22Rv1 (cell line): ENCODE results near the gene ASH1L.
A peak's percentile ranks its signal among the peaks of the same experiment; 100 is the strongest.

Experiments used
- H3K27ac ChIP-seq: fragments of 450-650 bp; 2 replicates; pipeline ENCODE4 v1.5.1; 2017
- CTCF ChIP-seq: fragments of 450-650 bp; IDR thresholded peaks from 2 replicates; pipeline ENCODE4 v1.5.1; 2017; ENCODE audit warnings: mild to moderate bottlenecking
- ZFX ChIP-seq: fragments of 450-650 bp; IDR thresholded peaks from 2 replicates; pipeline ENCODE4 v1.6.1; 2017; ENCODE audit warnings: antibody characterized with exemption, borderline replicate concordance

The ASH1L gene

DNA sequence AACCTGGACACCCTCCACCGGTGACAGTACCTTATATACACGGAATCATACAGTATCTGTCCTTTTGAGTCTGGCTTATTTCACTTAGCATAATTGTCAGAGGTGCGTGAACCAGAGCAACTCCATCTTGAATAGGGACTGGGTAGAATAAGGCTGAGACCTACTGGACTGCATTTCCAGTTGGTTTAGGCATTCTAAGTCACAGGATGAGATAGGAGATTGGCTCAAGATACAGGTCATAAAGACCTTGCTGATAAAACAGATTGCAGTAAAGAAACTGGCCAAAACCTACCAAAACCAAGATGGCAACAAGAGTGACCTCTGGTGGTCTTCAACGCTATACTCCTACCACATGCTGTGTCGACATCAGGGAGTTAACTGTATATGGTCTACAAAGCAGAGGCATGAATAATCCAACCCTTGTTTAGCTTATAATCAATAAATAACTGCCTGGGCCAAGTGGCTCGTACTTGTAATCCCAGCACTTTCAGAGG, 255.3 kb downstream of the ASH1L start:
- TF ChIP-seq ZFX (no peak), CTCF (peak; percentile 50)
- peak overlapping the region; percentile 99 for H3K27ac ChIP-seq

DNA sequence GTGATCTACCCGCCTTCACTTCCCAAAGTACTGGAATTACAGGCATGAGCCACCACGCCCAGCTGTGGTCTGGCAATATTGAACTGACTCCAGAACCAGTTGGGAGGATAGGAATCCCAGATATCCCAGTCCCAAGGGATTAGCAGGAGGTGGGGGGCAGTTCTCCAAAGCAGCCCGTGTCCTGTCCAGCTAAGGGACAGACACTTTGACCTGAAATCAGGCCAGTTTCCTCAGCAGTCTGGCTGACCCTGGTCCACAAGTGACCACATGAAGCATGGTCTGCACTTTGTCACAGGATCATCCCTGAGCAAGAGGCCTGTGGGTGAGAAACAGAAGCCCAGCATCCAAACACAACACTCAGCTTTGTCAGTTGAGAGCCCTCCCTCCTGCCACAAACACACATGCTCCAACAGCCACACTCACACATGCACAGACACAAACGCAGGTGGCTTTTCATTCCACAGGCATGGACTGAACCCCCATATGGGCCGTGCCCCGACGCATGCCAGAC, 256.7 kb downstream of the ASH1L start:
- TF ChIP-seq ZFX: no peak
- no peak for TF ChIP-seq CTCF
- peak overlapping the region; percentile 55 for H3K27ac ChIP-seq

DNA sequence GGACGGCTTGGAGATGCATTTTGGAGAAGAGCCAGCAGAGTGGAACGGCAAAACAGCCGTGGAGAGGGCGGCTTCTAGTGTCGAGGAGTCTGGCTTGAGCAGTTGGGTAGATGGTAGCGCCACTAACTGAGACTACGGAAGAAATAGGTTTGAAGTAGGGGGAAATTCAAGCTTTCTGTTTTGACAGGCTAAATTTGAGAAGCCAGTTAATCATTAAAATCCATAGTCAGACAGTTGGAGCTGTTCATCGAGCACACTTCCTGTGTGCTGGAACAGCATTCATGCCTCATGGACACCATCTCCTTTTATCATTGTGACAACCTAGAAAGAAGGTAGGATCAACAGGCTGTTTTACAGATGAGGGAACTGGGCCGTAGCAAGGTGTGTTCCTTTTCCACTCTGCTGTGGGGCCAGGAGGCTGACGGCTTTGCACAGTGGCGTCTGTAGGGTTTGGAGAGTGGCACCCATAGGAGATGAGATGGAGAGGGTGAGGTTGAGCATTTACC, 258.0 kb downstream of the ASH1L start:
- H3K27ac ChIP-seq: peak overlapping the region; percentile 55
- TF ChIP-seq ZFX (no peak), CTCF (no peak)

- TF ChIP-seq CTCF: no peak
- TF ChIP-seq ZFX: no peak
- H3K27ac ChIP-seq: no peak within 1 kb of the TSS
These were observed 261.2 kb downstream of the ASH1L start, which contains the start of gene PKLR for GRCh38 chr1:155301342-155301841. PKLR (minus strand) TSS chr1:155301438; CDS start chr1:155301395, 43 bp downstream.

DNA sequence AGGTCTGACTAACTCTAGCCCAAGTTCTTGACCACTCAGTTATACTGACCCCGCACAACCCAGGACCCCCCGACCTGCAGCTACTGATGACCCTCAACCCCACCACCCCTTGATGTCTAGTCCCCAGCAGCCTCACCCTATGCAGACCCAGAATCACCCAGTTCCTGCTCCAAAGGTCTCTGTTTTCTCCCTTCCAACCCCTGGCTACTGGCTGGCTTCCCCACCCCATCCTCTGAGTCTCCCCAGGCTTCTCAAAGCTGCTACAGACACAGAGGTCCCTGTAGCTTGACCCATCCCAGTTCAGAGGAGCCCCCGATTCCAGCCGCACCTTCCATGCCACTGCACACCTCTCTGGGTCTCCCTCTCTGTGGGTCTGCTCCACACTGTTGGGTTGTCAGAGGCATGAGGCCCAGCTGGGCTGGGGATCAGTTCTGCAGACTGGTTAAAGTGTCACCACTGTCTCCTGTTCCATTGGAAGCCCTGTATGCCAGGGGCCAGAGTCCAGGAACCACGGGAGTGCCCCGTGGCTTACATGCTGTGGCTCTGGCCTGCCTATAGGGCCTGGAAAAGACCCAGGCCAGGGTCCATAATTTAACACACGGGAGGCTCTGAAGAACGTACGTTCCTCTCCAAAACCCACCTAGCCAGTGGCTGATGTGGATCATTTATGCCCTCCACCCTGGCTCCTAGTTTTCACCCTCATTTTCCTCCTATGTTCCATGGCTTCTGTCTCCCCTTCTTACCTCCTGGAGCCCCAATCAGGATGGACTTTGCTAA, 261.9 kb downstream of the ASH1L start:
- TF ChIP-seq CTCF (no peak), ZFX (no peak)
- no peak overlapping the region for H3K27ac ChIP-seq

- no peak overlapping the region for H3K27ac ChIP-seq
- TF ChIP-seq CTCF: no peak
- TF ChIP-seq ZFX: no peak
These were observed 262.6 kb downstream of the ASH1L start for GRCh38 chr1:155300024-155300423.

DNA sequence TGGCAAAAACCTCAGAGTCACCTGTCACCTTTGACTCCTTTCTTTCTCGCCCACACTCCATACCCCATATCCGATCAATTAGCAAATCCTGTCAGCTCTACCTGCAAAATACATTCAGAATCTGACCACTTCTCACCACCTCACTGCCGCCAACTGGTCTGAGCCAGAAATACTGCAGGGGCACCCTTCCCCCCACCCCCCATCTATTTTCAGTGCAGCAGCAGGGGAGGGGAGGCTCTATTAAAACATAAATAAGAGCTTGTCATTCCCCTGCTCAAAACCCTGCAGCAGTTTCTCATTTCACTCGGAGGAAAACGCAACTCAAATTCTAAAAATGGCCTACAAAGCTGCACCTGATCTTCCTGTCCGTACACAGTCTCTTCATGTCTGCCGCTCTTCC, 265.2 kb downstream of the ASH1L start:
- TF ChIP-seq ZFX: no peak
- TF ChIP-seq CTCF: no peak
- H3K27ac ChIP-seq: no peak overlapping the region
